ENCODE results near the gene EXOC6B.

Gene EXOC6B

GRCh38 chr2:72211777-72212485 lies 613.9 kb downstream of the EXOC6B start:
- H3K27me3 ChIP-seq (ENCODE audit: control insufficient read depth, insufficient read depth, low read length): no peaks in the 10 kb centered on the region
- H3K9ac ChIP-seq (ENCODE audit: low read depth, low read length): no peak overlapping the region
- H3K36me3 ChIP-seq (ENCODE audit: control insufficient read depth, insufficient read depth, low read length): no peaks in the 10 kb centered on the region
- 0 out of 2 replicates have a peak, but pooled peaks cover 5% of the 10 kb centered on the region for H3K4me1 ChIP-seq (ENCODE audit: control insufficient read depth, insufficient read depth, low read length)
- no peaks in the 10 kb centered on the region for H3K9me3 ChIP-seq (ENCODE audit: control insufficient read depth, insufficient read depth, low read length)
- no peak overlapping the region for H3K27ac ChIP-seq (ENCODE audit: low read depth, low read length)
- H3K4me3 ChIP-seq (ENCODE audit: low read depth, low read length): no peak overlapping the region

DNA sequence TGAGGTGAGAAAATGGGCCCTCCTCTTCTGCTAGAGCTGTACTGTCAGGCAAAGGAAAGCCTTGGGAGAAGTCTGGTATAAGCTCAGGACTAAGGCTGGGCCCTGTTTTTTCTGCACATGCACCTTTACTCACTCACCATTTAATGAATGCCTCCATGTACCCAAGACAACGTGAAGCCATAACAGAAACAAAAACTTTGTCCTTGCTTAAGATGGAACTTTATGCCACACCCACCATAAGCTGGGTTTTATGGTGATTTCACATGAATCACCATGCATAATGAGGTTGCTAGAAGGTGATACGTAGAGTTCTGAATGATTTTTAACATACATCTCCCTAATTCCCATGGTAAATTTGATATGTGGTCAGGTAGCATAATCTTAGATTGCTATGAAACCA lies 614.5 kb downstream of the EXOC6B start:
- Histone ChIP-seq H3K4me3 (ENCODE audit: low read depth, low read length) (no peak overlapping the region), H3K27ac (ENCODE audit: low read depth, low read length) (no peak overlapping the region), H3K4me1 (ENCODE audit: control insufficient read depth, insufficient read depth, low read length) (0 out of 2 replicates have a peak, but pooled peaks cover 5% of the 10 kb centered on the region), H3K9me3 (ENCODE audit: control insufficient read depth, insufficient read depth, low read length) (no peaks in the 10 kb centered on the region), H3K36me3 (ENCODE audit: control insufficient read depth, insufficient read depth, low read length) (no peaks in the 10 kb centered on the region), H3K9ac (ENCODE audit: low read depth, low read length) (no peak overlapping the region), H3K27me3 (ENCODE audit: control insufficient read depth, insufficient read depth, low read length) (no peaks in the 10 kb centered on the region)

- Histone ChIP-seq H3K27me3 (ENCODE audit: control insufficient read depth, insufficient read depth, low read length) (no peaks in the 10 kb centered on the region), H3K9ac (ENCODE audit: low read depth, low read length) (no peak overlapping the region)
These were observed 615.4 kb downstream of the EXOC6B start for GRCh38 chr2:72210470-72210869.

GRCh38 chr2:72208225-72208624 lies 617.6 kb downstream of the EXOC6B start:
- Histone ChIP-seq H3K4me3 (ENCODE audit: low read depth, low read length) (no peak overlapping the region), H3K9ac (ENCODE audit: low read depth, low read length) (no peak overlapping the region), H3K27ac (ENCODE audit: low read depth, low read length) (no peak overlapping the region), H3K27me3 (ENCODE audit: control insufficient read depth, insufficient read depth, low read length) (no peaks in the 10 kb centered on the region), H3K9me3 (ENCODE audit: control insufficient read depth, insufficient read depth, low read length) (no peaks in the 10 kb centered on the region), H3K4me1 (ENCODE audit: control insufficient read depth, insufficient read depth, low read length) (no peaks in the 10 kb centered on the region), H3K36me3 (ENCODE audit: control insufficient read depth, insufficient read depth, low read length) (no peaks in the 10 kb centered on the region)

More at GRCh38 chr2:72210470-72210869, 615.4 kb downstream of the EXOC6B start:
- Histone ChIP-seq H3K27ac (ENCODE audit: low read depth, low read length) (no peak overlapping the region), H3K36me3 (ENCODE audit: control insufficient read depth, insufficient read depth, low read length) (no peaks in the 10 kb centered on the region), H3K9me3 (ENCODE audit: control insufficient read depth, insufficient read depth, low read length) (no peaks in the 10 kb centered on the region), H3K4me1 (ENCODE audit: control insufficient read depth, insufficient read depth, low read length) (0 out of 2 replicates have a peak, but pooled peaks cover 5% of the 10 kb centered on the region), H3K4me3 (ENCODE audit: low read depth, low read length) (no peak overlapping the region)

- H3K9me3 ChIP-seq (ENCODE audit: control insufficient read depth, insufficient read depth, low read length): no peaks in the 10 kb centered on the region
- H3K27me3 ChIP-seq (ENCODE audit: control insufficient read depth, insufficient read depth, low read length): no peaks in the 10 kb centered on the region
- H3K9ac ChIP-seq (ENCODE audit: low read depth, low read length): no peak overlapping the region
- H3K4me3 ChIP-seq (ENCODE audit: low read depth, low read length): no peak overlapping the region
- no peaks in the 10 kb centered on the region for H3K36me3 ChIP-seq (ENCODE audit: control insufficient read depth, insufficient read depth, low read length)
- no peaks in the 10 kb centered on the region for H3K4me1 ChIP-seq (ENCODE audit: control insufficient read depth, insufficient read depth, low read length)
- H3K27ac ChIP-seq (ENCODE audit: low read depth, low read length): no peak overlapping the region
These were observed 618.5 kb downstream of the EXOC6B start for GRCh38 chr2:72207334-72207733.

DNA sequence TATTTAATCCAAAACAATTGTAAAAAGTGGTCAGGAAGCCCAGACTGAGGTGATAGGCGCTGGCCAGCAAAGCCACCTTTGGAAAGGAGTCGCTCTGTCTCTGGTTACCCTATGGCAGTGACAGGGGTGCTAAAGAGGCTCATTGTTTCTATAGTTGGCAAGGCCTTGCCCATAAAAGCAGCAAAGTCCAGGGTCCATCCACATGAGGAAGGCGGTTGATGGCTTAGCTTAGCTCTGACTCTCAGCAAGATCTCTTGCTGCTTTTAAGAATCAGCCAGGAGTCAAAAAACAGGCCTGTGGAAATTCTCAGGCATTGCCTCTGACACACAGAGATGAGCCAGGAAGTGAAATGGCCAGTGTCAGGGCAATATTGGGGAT lies 620.3 kb downstream of the EXOC6B start:
- H3K9me3 ChIP-seq (ENCODE audit: control insufficient read depth, insufficient read depth, low read length): no peaks in the 10 kb centered on the region
- no peak overlapping the region for H3K9ac ChIP-seq (ENCODE audit: low read depth, low read length)
- H3K4me1 ChIP-seq (ENCODE audit: control insufficient read depth, insufficient read depth, low read length): no peaks in the 10 kb centered on the region
- no peaks in the 10 kb centered on the region for H3K36me3 ChIP-seq (ENCODE audit: control insufficient read depth, insufficient read depth, low read length)
- H3K27ac ChIP-seq (ENCODE audit: low read depth, low read length): no peak overlapping the region
- no peak overlapping the region for H3K4me3 ChIP-seq (ENCODE audit: low read depth, low read length)
- no peaks in the 10 kb centered on the region for H3K27me3 ChIP-seq (ENCODE audit: control insufficient read depth, insufficient read depth, low read length)

- H3K27ac ChIP-seq (ENCODE audit: low read depth, low read length): no peak overlapping the region
- no peaks in the 10 kb centered on the region for H3K9me3 ChIP-seq (ENCODE audit: control insufficient read depth, insufficient read depth, low read length)
- no peak overlapping the region for H3K4me3 ChIP-seq (ENCODE audit: low read depth, low read length)
- H3K27me3 ChIP-seq (ENCODE audit: control insufficient read depth, insufficient read depth, low read length): no peaks in the 10 kb centered on the region
- H3K36me3 ChIP-seq (ENCODE audit: control insufficient read depth, insufficient read depth, low read length): no peaks in the 10 kb centered on the region
- H3K4me1 ChIP-seq (ENCODE audit: control insufficient read depth, insufficient read depth, low read length): no peaks in the 10 kb centered on the region
- no peak overlapping the region for H3K9ac ChIP-seq (ENCODE audit: low read depth, low read length)
These were observed 620.9 kb downstream of the EXOC6B start for GRCh38 chr2:72204786-72205503.

DNA sequence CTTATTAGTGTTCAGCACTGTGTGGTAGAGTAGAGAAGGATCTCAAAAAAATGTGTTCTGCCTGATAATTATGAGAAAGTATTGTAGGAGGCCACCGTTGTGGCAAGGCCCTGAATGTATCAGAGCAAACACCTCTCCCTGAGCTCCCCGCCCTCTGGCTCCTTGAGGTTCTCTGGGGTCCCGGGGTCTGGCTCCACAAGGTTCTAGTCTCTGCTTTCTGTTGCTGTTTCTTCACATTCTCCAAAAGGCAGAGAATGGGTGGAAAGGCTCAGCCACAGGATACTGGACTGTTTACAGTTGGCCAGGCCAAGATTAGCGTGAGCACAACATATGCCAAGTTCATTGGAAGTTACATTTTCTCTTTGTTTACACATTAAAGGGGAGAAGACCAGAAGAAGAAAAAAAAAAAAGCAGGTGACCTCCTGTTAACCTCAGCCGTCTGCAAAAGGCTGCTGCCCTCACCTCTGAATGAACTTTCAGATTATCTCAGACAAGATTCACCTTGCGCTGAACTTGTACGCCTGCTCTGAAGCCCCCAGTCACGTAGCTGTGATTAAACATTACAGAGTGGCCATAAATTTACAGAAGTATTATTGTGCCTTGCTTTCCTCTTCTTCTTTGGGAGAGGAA lies 621.6 kb downstream of the EXOC6B start:
- Histone ChIP-seq H3K9ac (ENCODE audit: low read depth, low read length) (no peak overlapping the region), H3K27ac (ENCODE audit: low read depth, low read length) (no peak overlapping the region), H3K27me3 (ENCODE audit: control insufficient read depth, insufficient read depth, low read length) (no peaks in the 10 kb centered on the region), H3K4me3 (ENCODE audit: low read depth, low read length) (no peak overlapping the region), H3K9me3 (ENCODE audit: control insufficient read depth, insufficient read depth, low read length) (no peaks in the 10 kb centered on the region), H3K4me1 (ENCODE audit: control insufficient read depth, insufficient read depth, low read length) (no peaks in the 10 kb centered on the region), H3K36me3 (ENCODE audit: control insufficient read depth, insufficient read depth, low read length) (no peaks in the 10 kb centered on the region)

DNA sequence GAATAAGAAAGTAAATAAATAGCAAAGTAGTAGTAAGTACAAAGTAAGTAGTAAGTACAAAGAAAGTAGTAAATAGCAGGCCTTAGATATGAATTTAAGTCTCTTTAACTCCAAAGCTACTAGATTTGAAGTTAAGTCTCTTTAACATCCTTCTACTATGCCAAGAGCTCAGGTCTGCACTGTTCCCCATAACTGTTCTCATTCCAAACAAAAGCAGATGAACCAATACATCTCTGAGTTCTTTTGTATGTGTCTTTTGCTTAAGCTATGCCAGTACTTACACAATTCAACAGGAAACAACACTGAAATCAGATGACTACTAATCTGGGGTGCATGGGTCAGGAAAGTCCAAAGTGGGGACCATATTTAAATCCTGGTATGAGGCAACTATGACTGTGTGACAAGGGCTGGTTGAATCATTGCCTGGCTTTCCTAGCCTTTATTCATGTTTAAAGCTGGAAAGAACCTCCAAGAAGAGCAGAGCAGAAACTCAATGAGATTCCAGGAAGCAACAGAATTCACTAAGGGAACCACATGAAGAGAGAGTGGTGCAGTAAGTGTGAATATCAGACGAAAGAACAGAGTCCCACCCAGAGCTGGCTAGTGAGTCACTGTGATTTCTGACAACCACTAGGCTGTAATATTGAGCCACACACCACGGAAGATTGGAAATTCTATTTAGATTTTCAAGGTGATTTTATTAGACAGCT lies 627.1 kb downstream of the EXOC6B start:
- no peaks in the 10 kb centered on the region for H3K27me3 ChIP-seq (ENCODE audit: control insufficient read depth, insufficient read depth, low read length)
- no peak overlapping the region for H3K27ac ChIP-seq (ENCODE audit: low read depth, low read length)
- no peak overlapping the region for H3K9ac ChIP-seq (ENCODE audit: low read depth, low read length)
- H3K4me3 ChIP-seq (ENCODE audit: low read depth, low read length): no peak overlapping the region
- no peaks in the 10 kb centered on the region for H3K36me3 ChIP-seq (ENCODE audit: control insufficient read depth, insufficient read depth, low read length)
- H3K4me1 ChIP-seq (ENCODE audit: control insufficient read depth, insufficient read depth, low read length): no peaks in the 10 kb centered on the region
- no peaks in the 10 kb centered on the region for H3K9me3 ChIP-seq (ENCODE audit: control insufficient read depth, insufficient read depth, low read length)

- no peaks in the 10 kb centered on the region for H3K27me3 ChIP-seq (ENCODE audit: control insufficient read depth, insufficient read depth, low read length)
- H3K4me1 ChIP-seq (ENCODE audit: control insufficient read depth, insufficient read depth, low read length): no peaks in the 10 kb centered on the region
- no peak overlapping the region for H3K9ac ChIP-seq (ENCODE audit: low read depth, low read length)
- H3K36me3 ChIP-seq (ENCODE audit: control insufficient read depth, insufficient read depth, low read length): no peaks in the 10 kb centered on the region
- H3K4me3 ChIP-seq (ENCODE audit: low read depth, low read length): no peak overlapping the region
- no peaks in the 10 kb centered on the region for H3K9me3 ChIP-seq (ENCODE audit: control insufficient read depth, insufficient read depth, low read length)
- H3K27ac ChIP-seq (ENCODE audit: low read depth, low read length): no peak overlapping the region
These were observed 632.1 kb downstream of the EXOC6B start for GRCh38 chr2:72193723-72194122.

Data from HUES48 (cell line).